Smooth muscle cell (in vitro differentiated cells): Measurements from ENCODE around the gene DNAH9. TPM values are rescaled to one million over a fixed set of nuclear protein-coding genes. Genes with fewer than 3 reads are reported as not detected.

Source experiments
- DNase-seq: peaks from one replicate; lab custom pipeline; 2025; ENCODE audit not compliant: unreplicated experiment; lab: John Stamatoyannopoulos, UW
- H2AFZ ChIP-seq: fragments of 200-600 bp; sonication (generic); 2 replicates; pipeline ENCODE4 v1.6.0; 2016; ENCODE audit warnings: antibody characterized with exemption, low read depth, mild to moderate bottlenecking
- H3F3A ChIP-seq: fragments of 200-600 bp; sonication (generic); 2 replicates; pipeline ENCODE4 v1.6.0; 2017; ENCODE audit warnings: antibody characterized with exemption, low read depth
- H3K27ac ChIP-seq: fragments of 200-600 bp; sonication (generic); 2 replicates; pipeline ENCODE4 v1.5.1; 2016; ENCODE audit warnings: low read depth, mild to moderate bottlenecking
- H3K27me3 ChIP-seq: fragments of 200-600 bp; sonication (generic); 2 replicates; pipeline ENCODE4 v1.6.1; 2016; ENCODE audit warnings: low read depth, mild to moderate bottlenecking
- H3K36me3 ChIP-seq: fragments of 200-600 bp; sonication (generic); 2 replicates; pipeline ENCODE4 v1.5.1; 2016; ENCODE audit warnings: low read depth
- H3K4me1 ChIP-seq: fragments of 200-600 bp; sonication (generic); 2 replicates; pipeline ENCODE4 v1.5.1; 2016; ENCODE audit warnings: low read depth
- H3K4me2 ChIP-seq: fragments of 200-600 bp; sonication (generic); 2 replicates; pipeline ENCODE4 v1.6.0; 2016; ENCODE audit warnings: mild to moderate bottlenecking
- H3K4me3 ChIP-seq: fragments of 200-600 bp; sonication (generic); 2 replicates; pipeline ENCODE4 v1.5.1; 2016; ENCODE audit warnings: mild to moderate bottlenecking
- H3K79me2 ChIP-seq: fragments of 200-600 bp; sonication (generic); 2 replicates; pipeline ENCODE4 v1.6.0; 2016; ENCODE audit warnings: low read depth, mild to moderate bottlenecking
- H3K9ac ChIP-seq: fragments of 200-600 bp; sonication (generic); 2 replicates; pipeline ENCODE4 v1.6.0; 2016; ENCODE audit warnings: low read depth
- H3K9me3 ChIP-seq: fragments of 200-600 bp; sonication (generic); replicated peaks from 2 replicates; pipeline ENCODE4 v1.5.1; 2016; ENCODE audit warnings: low read depth
- H4K20me1 ChIP-seq: fragments of 200-600 bp; sonication (generic); 2 replicates; pipeline ENCODE4 v1.6.0; 2016; ENCODE audit warnings: low read depth
- CTCF ChIP-seq: fragments of 200-600 bp; sonication (generic); IDR thresholded peaks from 2 replicates; pipeline ENCODE4 v1.5.1; 2017; ENCODE audit warnings: borderline replicate concordance, mild to moderate bottlenecking, antibody characterized with exemption; ENCODE audit not compliant: insufficient read depth, poor library complexity, severe bottlenecking
- WGBS: methylation state at CpG from one replicate; pipeline ENCODE4 v1.1.7; 2016; ENCODE audit warnings: low lambda C conversion rate; 5-methylcytosine and 5-hydroxymethylcytosine counted together
- polyA plus RNA-seq: library from polyadenylated mRNA; unstranded; fragments of >200 nt; fragmentation: Nextera tagmentation; extraction: Ambion mirVana; gene quantifications from 2 replicates; pipeline ENCODE4 v1.2.1, GENCODE V29; 2016
- total RNA-seq: library from RNA; depleted of rRNA; stranded (reverse); fragments of >200 nt; gene quantifications from 2 replicates; pipeline ENCODE4 v1.2.3, GENCODE V29; 2014

The DNAH9 gene
- total and polyA plus RNA-seq, 2 experiments from 2014 or later, result 0.30 to 0.49 TPM

- H3K27ac ChIP-seq, result no peak overlapping the region
- no peaks in the 10 kb centered on the region for H4K20me1 ChIP-seq
- H3K9ac ChIP-seq, result no peak overlapping the region
- H2AFZ ChIP-seq, result no peak overlapping the region
- 91% methylated on average over 5 of the region's 5 CpGs for WGBS
- no peaks in the 10 kb centered on the region for H3K4me1 ChIP-seq
- H3K36me3 ChIP-seq, result no peaks in the 10 kb centered on the region
- H3K27me3 ChIP-seq, result no peaks in the 10 kb centered on the region
- no peaks in the 10 kb centered on the region for H3K9me3 ChIP-seq
- no peak overlapping the region for H3K4me2 ChIP-seq
- H3K79me2 ChIP-seq, result no peaks in the 10 kb centered on the region
- no peak for TF ChIP-seq CTCF
- no peak overlapping the region for H3K4me3 ChIP-seq
- H3F3A ChIP-seq, result no peaks in the 10 kb centered on the region
- DNase-seq, result no peak
Measured at GRCh38 chr17:11737313-11737679, 139.0 kb downstream of the DNAH9 start.

GRCh38 chr17:11738151-11738550 lies 139.9 kb downstream of the DNAH9 start:
- TF ChIP-seq CTCF, result no peak
- Histone ChIP-seq H3K9me3 (no peaks in the 10 kb centered on the region), H3K4me3 (no peak overlapping the region), H2AFZ (no peak overlapping the region), H3K27ac (no peak overlapping the region), H3K79me2 (no peaks in the 10 kb centered on the region), H3K36me3 (no peaks in the 10 kb centered on the region), H4K20me1 (no peaks in the 10 kb centered on the region), H3K4me2 (no peak overlapping the region), H3K27me3 (no peaks in the 10 kb centered on the region), H3K4me1 (no peaks in the 10 kb centered on the region), H3K9ac (no peak overlapping the region), H3F3A (no peaks in the 10 kb centered on the region)
- no peak for DNase-seq
- 90% methylated on average over 6 of the region's 6 CpGs for WGBS

- H3K4me3 ChIP-seq, result no peak overlapping the region
- no peaks in the 10 kb centered on the region for H3K9me3 ChIP-seq
- H2AFZ ChIP-seq, result no peak overlapping the region
- no peak for DNase-seq
- no peaks in the 10 kb centered on the region for H3K27me3 ChIP-seq
- TF ChIP-seq CTCF, result no peak
- H3K9ac ChIP-seq, result no peak overlapping the region
- WGBS, result 90% methylated on average over 5 of the region's 5 CpGs
- H3K4me2 ChIP-seq, result no peak overlapping the region
- no peak overlapping the region for H3K27ac ChIP-seq
- no peaks in the 10 kb centered on the region for H3F3A ChIP-seq
- no peaks in the 10 kb centered on the region for H3K4me1 ChIP-seq
- no peaks in the 10 kb centered on the region for H4K20me1 ChIP-seq
- H3K36me3 ChIP-seq, result no peaks in the 10 kb centered on the region
- no peaks in the 10 kb centered on the region for H3K79me2 ChIP-seq
Measured at GRCh38 chr17:11739351-11739750, 141.1 kb downstream of the DNAH9 start.

- Histone ChIP-seq H3K4me1 (no peaks in the 10 kb centered on the region), H2AFZ (no peak overlapping the region), H3K79me2 (no peaks in the 10 kb centered on the region), H3F3A (no peaks in the 10 kb centered on the region), H3K9ac (no peak overlapping the region), H3K27ac (no peak overlapping the region), H3K36me3 (no peaks in the 10 kb centered on the region), H3K4me2 (no peak overlapping the region), H3K27me3 (no peaks in the 10 kb centered on the region), H3K4me3 (no peak overlapping the region), H4K20me1 (no peaks in the 10 kb centered on the region), H3K9me3 (no peaks in the 10 kb centered on the region)
- WGBS, result 87% methylated on average over 6 of the region's 6 CpGs
- DNase-seq, result no peak
- TF ChIP-seq CTCF, result no peak
Measured at GRCh38 chr17:11739848-11740247, 141.6 kb downstream of the DNAH9 start.
